ENCODE results near the gene RAB19. TPM values are rescaled to one million over a fixed set of nuclear protein-coding genes. Genes with fewer than 3 reads are reported as not detected.

Gene RAB19, protein sequence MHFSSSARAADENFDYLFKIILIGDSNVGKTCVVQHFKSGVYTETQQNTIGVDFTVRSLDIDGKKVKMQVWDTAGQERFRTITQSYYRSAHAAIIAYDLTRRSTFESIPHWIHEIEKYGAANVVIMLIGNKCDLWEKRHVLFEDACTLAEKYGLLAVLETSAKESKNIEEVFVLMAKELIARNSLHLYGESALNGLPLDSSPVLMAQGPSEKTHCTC
- not detected in 2 replicates for total RNA-seq

DNA sequence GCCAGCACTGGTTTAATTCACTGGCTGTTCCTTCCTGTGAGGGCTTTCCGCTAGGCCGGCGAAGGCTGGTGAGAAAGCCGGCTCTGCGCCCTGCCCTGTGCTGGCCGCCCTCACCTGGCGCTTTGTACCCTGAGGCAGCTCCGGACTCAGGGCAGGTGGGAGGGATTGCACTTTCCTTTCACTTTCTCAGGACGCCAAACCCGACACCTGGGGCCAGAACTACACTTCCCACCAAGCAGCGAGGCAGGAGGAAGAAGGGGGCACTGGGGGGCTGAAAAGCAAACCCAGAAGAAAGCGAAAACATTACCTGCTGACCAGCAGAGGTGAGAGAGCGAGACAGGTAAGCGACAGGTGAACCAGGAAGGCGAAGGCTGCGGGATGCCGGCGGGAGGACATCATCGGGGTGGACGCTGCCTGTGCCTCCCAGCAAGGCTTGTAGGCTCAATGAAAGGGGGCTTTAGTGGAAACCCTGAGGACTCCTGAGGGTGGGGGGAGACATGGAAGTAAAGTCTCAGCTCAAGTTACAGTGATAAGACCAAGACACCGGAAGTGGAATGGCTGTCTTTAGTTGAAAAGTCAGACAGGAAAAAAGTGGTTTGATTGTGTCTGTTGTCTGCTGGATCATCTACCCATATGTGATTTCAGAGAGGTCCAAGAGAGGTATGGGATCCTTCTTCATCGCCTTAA is at the start of gene RAB19:
Gene RAB19, plus strand, starts transcription at position 181 of the 687 bp plus-strand sequence. CDS start 3,589 bp downstream, outside the sequence.

GRCh38 chr7:140397784-140398750 is 5.8 kb upstream of the RAB19 start, which contains the start of gene SLC37A3:
SLC37A3 (minus strand) TSS chr7:140398530; CDS start chr7:140382526, 16,004 bp downstream.

Other genes with a start within 250 kb of the RAB19 start
- 4.3 and 7.1 TPM in 2 replicates for gene KDM7A, start 227.1 kb upstream of the RAB19 start, total RNA-seq
- 67.3 and 71.7 TPM in 2 replicates for gene SLC37A3, start 5.5 kb upstream of the RAB19 start, total RNA-seq
- gene MKRN1, start 75.4 kb downstream of the RAB19 start, total RNA-seq = 73.8 and 78.9 TPM in 2 replicates
- gene DENND2A, start 236.8 kb downstream of the RAB19 start, total RNA-seq = 14.9 and 22.5 TPM in 2 replicates